Natural killer cell treated with Interleukin-12 subunit alpha and Interleukin-12 subunit beta and Interleukin-15 and Interleukin-18, amount 100 ng/mL, for 72 hours (primary cell): ENCODE results near the gene FAM236C. TPM values are rescaled to one million over a fixed set of nuclear protein-coding genes. Genes with fewer than 3 reads are reported as not detected.

Experiments used
- total RNA-seq, 2 donors: library from RNA; stranded (reverse); gene quantifications; one replicate each; pipeline ENCODE4 v1.2.3, GENCODE V29; 2022

Gene FAM236C
- total RNA-seq, 2 donors from 2014 or later: not detected

Other genes with a start within 250 kb of the FAM236C start
- gene PHKA1, start 198.3 kb upstream of the FAM236C start, total RNA-seq: 1 to 10 TPM in 1 of 2 donors, under 1 TPM in 1; 0.50 to 2.7 TPM
- not detected for gene DMRTC1B, start 135.7 kb upstream of the FAM236C start, total RNA-seq
- not detected for gene FAM236B, start 130.0 kb upstream of the FAM236C start, total RNA-seq
- not detected for gene FAM236D, start 104.4 kb upstream of the FAM236C start, total RNA-seq
- not detected for gene FAM236A, start 25.6 kb downstream of the FAM236C start, total RNA-seq
- not detected for gene DMRTC1, start 31.2 kb downstream of the FAM236C start, total RNA-seq
- gene PABPC1L2B, start 90.3 kb downstream of the FAM236C start, total RNA-seq: not detected
- gene PABPC1L2A, start 166.9 kb downstream of the FAM236C start, total RNA-seq: not detected